Stimulated activated naive CD8-positive, alpha-beta T cell treated with anti-CD3 and anti-CD28 coated beads, Interleukin-15, amount 100 ng/mL, for 72 hours (primary cell): ENCODE data around the gene NUCB1.

ENCODE experiments used
- ATAC-seq: fragments of 150-1000 bp; cut with Tn5 transposase; 2 replicates; pipeline ENCODE4 v1.10.0; 2021; ENCODE audit warnings: mild to moderate bottlenecking, moderate library complexity
- DNase-seq, 2 donors: peaks; one replicate each; pipeline ENCODE4 v3.0.0; 2021 to 2022
- H3K27ac Mint-ChIP-seq, 2 donors: one replicate each; pipeline ENCODE4 v1.8.0; 2022; ENCODE audit warnings: mild to moderate bottlenecking in 2 of 2, mixed read lengths in 2 of 2, moderate library complexity in 2 of 2
- H3K27me3 Mint-ChIP-seq: one replicate; pipeline ENCODE4 v1.8.0; 2022; ENCODE audit warnings: mixed read lengths
- H3K4me1 Mint-ChIP-seq: one replicate; pipeline ENCODE4 v1.8.0; 2022; ENCODE audit warnings: mild to moderate bottlenecking, mixed read lengths
- H3K4me3 Mint-ChIP-seq, 2 donors: one replicate each; pipeline ENCODE4 v1.8.0; 2022; ENCODE audit warnings: mild to moderate bottlenecking in 2 of 2, mixed read lengths in 2 of 2, moderate library complexity in 1 of 2
- H3K9me3 Mint-ChIP-seq, 2 donors: one replicate each; pipeline ENCODE4 v1.8.0; 2022; ENCODE audit warnings: mixed read lengths in 2 of 2

The NUCB1 gene

DNA sequence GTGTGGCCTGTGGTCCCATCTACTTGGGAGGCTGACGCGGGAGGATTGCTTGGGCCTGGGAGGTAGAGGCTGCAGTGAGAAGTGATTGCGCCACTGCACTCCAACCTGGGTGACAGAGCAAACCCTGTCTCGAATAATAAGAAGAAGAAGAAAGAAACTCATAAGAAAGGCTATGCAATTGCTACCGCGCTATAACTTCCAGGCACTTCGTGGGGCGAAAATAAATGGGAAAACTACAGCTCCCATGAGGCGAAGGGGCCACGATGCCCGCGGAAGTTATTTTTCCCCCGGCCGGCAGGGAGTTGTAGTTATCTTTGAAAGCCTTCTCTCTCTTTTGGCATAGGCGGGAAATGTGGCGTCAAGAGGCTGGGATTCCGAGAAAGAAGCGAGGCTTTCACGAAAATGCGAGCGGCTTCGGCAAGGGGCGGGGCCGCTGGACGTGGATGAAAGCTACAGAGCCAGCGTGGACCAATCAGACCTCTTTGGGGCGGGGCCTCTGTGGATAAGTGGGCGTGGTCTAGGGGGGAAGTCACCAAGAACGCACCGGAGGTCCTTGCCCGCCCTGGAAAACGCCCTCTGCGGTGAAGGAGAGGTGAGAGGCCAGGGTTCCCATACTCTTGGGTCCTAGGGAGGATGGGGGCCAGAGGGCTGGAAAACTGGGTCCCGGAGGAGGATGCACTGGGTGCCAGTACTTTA is at the start of gene NUCB1:
Gene NUCB1, plus strand, starts transcription at position 532 of the 696 bp plus-strand sequence. CDS start 485 bp downstream, outside the sequence.
- ATAC-seq, result peak; percentile 93
- DNase-seq, result peak; percentile 99
- Mint-ChIP-seq H3K9me3 (no peaks in the 10 kb centered on the region), H3K27me3 (peaks cover 22% of the 10 kb centered on the region), H3K4me1 (peaks cover 58% of the 10 kb centered on the region), H3K27ac (peak within 1 kb of the TSS; percentile 95 to 98), H3K4me3 (peak within 1 kb of the TSS; percentile 92 to 94)

DNA sequence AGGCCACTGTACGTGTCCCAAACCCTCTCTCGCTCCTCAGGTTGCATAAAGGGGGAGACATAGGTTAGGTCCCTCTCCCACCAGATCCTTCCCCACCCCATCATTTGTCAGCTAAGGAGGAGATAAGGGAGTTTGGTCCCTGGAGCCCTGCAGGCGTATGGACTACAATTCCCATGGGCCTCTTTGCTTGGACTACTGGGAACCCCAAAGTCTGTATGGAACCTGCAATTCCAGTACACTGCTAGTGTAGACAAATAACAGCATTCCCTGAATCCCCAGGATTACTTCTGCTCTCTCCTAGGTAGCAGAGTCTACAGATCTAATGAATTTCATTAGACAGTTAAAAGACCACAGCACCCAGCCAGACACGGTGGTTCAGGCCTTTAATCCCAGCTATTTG is 47.8 kb upstream of the NUCB1 start:
- Mint-ChIP-seq H3K27me3 (no peaks in the 10 kb centered on the region), H3K9me3 (no peaks in the 10 kb centered on the region), H3K4me1 (no peaks in the 10 kb centered on the region), H3K27ac (no peak overlapping the region), H3K4me3 (no peak overlapping the region)
- ATAC-seq, result no peak
- DNase-seq, result no peak

- DNase-seq, result no peak
- Mint-ChIP-seq H3K9me3 (no peaks in the 10 kb centered on the region), H3K4me3 (no peak overlapping the region), H3K27me3 (no peaks in the 10 kb centered on the region), H3K27ac (no peak overlapping the region), H3K4me1 (peaks cover 2% of the 10 kb centered on the region)
- no peak for ATAC-seq
Measured at GRCh38 chr19:48853483-48853882, 46.6 kb upstream of the NUCB1 start.

DNA sequence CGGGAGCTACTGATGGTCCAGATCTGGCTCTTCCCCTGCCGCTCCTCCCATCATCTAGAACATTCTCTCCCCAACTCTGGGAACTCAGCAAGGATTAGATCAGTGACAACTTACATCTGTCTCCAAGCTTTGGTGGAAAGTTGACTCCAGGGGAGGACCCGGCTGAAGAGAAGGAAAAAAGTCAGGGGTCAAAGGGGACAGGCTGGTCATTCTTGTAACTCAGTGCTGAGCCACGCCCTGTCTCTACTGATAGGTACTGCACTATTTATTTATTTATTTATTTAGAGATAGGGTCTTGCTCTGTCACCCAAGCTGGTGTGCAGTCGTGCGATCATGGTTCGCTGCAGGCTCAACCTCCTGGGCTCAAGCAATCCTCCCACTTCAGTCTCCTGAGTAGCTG is 46.0 kb upstream of the NUCB1 start:
- H3K9me3 Mint-ChIP-seq, result no peaks in the 10 kb centered on the region
- ATAC-seq (no peak), DNase-seq (no peak)
- H3K27me3 Mint-ChIP-seq, result no peaks in the 10 kb centered on the region
- H3K4me3 Mint-ChIP-seq, result no peak overlapping the region
- H3K4me1 Mint-ChIP-seq, result peaks cover 9% of the 10 kb centered on the region
- no peak overlapping the region for H3K27ac Mint-ChIP-seq

- no peak for DNase-seq
- H3K9me3 Mint-ChIP-seq, result no peaks in the 10 kb centered on the region
Measured at GRCh38 chr19:48856921-48857320, 43.2 kb upstream of the NUCB1 start.

DNA sequence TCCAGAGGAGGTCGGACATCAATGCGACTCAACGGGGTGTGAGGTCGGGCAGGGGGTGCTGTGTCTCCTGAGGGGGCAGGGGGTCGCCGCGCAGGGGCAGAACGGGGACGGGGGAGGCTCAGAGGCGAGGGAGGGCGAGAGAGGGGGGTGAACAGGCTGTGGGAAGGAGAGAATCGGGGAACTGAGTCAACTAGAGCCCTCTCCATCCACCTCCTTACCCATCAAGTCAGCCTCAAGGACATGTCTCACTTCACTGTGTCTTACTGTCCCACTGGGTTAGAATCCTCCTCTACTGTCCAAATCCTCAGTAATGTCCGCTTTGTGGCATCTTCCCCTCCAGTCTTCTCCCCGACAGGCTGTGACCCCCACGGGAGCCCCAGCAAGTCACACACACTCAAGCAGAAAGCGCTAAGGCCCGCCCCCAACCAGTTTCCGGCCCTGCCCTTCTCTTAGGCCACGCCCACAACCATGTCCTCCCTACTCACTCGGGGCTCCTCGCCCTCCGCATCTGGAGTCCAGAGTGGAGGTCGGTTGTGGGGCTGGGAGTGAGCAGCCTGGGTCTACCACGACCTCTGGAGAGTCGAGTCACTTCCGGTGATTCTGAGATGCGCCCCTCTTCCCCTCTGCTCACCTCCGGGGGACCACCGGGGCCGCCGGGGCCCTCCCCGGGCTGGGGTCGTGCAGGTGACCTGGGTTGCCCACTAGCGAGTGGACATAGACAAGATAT is 41.0 kb upstream of the NUCB1 start:
- peak; percentile 94 for ATAC-seq
- Mint-ChIP-seq H3K4me1 (peaks cover 18% of the 10 kb centered on the region), H3K9me3 (no peaks in the 10 kb centered on the region), H3K27ac (peak overlapping the region; percentile 85 to 95), H3K27me3 (no peaks in the 10 kb centered on the region), H3K4me3 (peak overlapping the region; percentile 85 to 92)
- DNase-seq, result peak; percentile 75 to 86

More at GRCh38 chr19:48856921-48857320, 43.2 kb upstream of the NUCB1 start:
- Mint-ChIP-seq H3K4me1 (peaks cover 18% of the 10 kb centered on the region), H3K27ac (no peak overlapping the region), H3K27me3 (no peaks in the 10 kb centered on the region), H3K4me3 (no peak overlapping the region)
- no peak for ATAC-seq

DNA sequence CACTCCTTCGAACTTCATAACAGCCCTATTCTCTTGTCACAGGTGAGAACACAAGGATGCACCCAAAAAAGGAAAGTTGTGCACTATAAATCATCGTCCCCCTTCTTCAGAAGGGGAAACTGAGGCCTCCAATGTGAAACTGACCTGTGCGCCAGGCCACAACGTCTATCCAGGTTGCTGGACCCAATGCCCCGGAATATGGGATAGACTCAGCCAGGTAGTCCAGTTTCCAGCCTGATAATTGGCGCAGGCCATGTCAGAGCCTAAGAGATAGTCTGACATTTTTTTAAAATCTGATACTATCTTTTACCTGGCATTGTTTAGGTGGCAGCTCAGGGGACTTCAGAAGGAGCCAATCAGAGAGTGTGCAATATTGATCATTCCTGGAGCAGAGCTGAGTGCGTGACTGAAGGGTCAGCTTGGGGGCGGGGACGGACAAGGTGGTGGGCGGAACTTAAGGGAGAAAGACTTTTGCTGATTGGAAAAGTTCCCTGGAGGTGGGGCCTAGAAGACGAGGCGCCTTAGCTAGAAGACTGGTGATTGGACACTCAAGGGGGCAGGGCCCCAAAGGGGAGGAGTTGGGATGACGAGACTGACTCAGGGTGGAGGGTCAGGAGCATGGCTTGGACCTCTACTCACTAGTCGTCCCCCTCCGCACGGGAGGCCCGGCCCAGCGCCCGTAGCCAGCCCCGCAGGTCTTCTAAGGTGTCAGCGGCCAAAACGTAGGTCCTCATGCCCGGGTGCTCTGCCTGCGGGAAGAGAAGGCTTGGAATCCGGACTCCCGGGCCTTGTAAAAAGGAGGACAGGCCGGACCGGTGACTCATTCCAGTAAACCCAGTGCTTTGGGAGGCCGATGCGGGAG is 40.2 kb upstream of the NUCB1 start:
- Mint-ChIP-seq H3K4me1 (peaks cover 18% of the 10 kb centered on the region), H3K27ac (peak overlapping the region in 1 of 2 donors; percentile 7), H3K9me3 (no peaks in the 10 kb centered on the region), H3K4me3 (peak overlapping the region; percentile 85 to 92), H3K27me3 (no peaks in the 10 kb centered on the region)
- ATAC-seq, result no peak
- DNase-seq, result peak in 1 of 2 donors; percentile 32

DNA sequence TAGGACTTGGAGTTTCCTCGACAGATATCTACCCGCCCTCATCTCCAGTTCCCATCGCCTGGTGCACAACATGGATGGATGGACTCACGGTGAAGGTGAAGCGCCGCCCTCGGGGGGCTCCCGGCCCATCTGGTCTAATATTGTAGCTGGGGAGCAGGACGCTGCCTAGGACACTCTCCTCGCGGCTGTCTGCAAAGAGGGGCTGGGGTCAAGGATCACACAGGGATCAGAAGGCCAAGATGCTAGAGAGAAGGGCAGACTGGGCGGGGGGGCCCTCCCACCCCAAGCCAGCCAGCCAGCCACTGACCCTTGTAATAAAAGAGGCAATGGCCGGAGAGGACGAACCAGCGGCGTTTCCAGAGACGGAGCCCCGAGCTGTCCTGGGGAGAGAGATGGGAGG is 38.8 kb upstream of the NUCB1 start:
- Mint-ChIP-seq H3K27ac (no peak overlapping the region), H3K27me3 (no peaks in the 10 kb centered on the region), H3K4me3 (no peak overlapping the region), H3K9me3 (no peaks in the 10 kb centered on the region), H3K4me1 (peaks cover 18% of the 10 kb centered on the region)
- ATAC-seq (no peak), DNase-seq (no peak)

GRCh38 chr19:48862827-48863226 is 37.3 kb upstream of the NUCB1 start:
- Mint-ChIP-seq H3K27ac (no peak overlapping the region), H3K4me1 (peaks cover 23% of the 10 kb centered on the region), H3K4me3 (no peak overlapping the region), H3K27me3 (no peaks in the 10 kb centered on the region), H3K9me3 (no peaks in the 10 kb centered on the region)
- DNase-seq (no peak), ATAC-seq (no peak)

- no peak for ATAC-seq
- no peak for DNase-seq
- Mint-ChIP-seq H3K4me1 (peaks cover 16% of the 10 kb centered on the region), H3K27ac (no peak overlapping the region), H3K9me3 (no peaks in the 10 kb centered on the region), H3K4me3 (no peak overlapping the region), H3K27me3 (no peaks in the 10 kb centered on the region)
Measured at GRCh38 chr19:48866692-48867091, 33.4 kb upstream of the NUCB1 start.

DNA sequence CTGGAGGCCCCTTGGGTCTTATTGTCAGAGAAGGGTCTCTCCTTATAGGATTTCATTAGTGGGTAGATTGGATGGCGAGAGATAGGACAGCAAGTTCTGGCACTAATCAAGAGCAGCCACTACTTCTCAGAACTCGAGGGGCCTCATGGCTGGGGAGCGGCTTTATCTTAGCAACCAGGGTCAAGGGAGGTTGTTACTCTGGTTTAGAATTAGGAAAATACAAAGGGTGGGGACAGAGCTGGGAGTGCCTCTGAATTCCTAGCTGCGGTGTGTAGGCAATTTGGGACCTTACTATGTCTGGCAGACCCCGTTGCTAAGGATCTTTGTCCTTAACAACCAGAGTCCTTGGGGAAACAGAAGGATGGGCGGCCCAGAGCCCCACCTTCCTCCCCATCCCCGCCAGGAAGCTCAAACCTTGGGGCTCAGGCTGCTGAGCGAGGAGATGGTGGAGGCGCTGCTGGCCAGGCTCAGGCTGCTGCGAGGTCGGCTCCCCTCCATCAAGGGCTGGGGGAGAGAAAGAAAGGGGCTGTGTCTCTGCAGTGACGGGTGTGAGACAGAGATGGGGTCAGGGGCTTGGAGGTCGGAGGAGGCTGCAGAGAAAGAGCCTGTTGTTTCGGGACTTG is 32.9 kb upstream of the NUCB1 start:
- H3K9me3 Mint-ChIP-seq, result no peaks in the 10 kb centered on the region
- ATAC-seq (no peak), DNase-seq (no peak)
- peaks cover 18% of the 10 kb centered on the region for H3K4me1 Mint-ChIP-seq
- H3K27me3 Mint-ChIP-seq, result no peaks in the 10 kb centered on the region
- no peak overlapping the region for H3K4me3 Mint-ChIP-seq
- H3K27ac Mint-ChIP-seq, result no peak overlapping the region

DNA sequence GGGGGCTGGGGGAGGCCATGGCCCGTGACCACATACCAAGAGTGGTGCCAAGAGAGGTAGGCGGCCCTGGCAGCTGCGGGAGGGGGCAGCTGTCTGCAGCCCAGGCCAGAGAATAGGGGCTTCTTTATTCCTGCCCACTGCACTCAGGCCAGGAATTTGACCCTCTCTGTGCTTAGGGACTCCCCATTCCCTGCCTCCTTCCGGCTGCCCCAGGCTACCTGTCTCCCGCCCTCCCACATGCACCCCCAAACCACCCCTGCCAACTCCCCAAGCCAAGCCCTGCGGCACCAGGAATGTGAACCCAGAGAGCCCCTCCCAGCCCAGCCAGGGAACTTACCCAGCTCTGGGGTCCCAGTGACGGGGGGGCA is 32.4 kb upstream of the NUCB1 start:
- no peak for ATAC-seq
- Mint-ChIP-seq H3K27me3 (no peaks in the 10 kb centered on the region), H3K9me3 (no peaks in the 10 kb centered on the region), H3K4me3 (no peak overlapping the region), H3K4me1 (peaks cover 20% of the 10 kb centered on the region), H3K27ac (peak overlapping the region in 1 of 2 donors; percentile 35)
- DNase-seq, result no peak

- Mint-ChIP-seq H3K27ac (peak within 1 kb of the TSS in 1 of 2 donors; percentile 35), H3K4me1 (peaks cover 22% of the 10 kb centered on the region), H3K27me3 (no peaks in the 10 kb centered on the region), H3K4me3 (peak within 1 kb of the TSS in 1 of 2 donors; percentile 0), H3K9me3 (no peaks in the 10 kb centered on the region)
- DNase-seq (no peak), ATAC-seq (no peak)
Measured at GRCh38 chr19:48868114-48868886, 31.8 kb upstream of the NUCB1 start, which contains the start of gene PLEKHA4. Gene PLEKHA4 (minus strand): TSS chr19:48868617. CDS start chr19:48867620, 997 bp downstream.

DNA sequence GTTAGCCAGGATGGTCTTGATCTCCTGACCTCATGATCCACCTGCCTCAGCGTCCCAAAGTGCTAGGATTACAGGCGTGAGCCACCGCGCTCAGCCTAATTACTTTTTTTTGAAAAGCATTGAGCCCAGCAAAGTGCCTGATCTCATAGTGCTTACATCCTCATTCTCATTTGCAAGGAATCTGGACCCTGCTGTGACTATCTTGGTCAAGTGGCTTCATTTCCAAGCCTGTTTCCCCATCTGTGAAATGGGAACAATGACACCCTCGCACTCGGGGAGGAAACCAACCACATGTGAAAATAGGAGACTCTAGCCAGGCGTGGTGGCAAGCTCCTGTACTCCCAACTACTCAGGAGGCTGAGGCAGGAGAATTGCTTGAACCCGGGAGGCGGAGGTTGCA is 30.1 kb upstream of the NUCB1 start:
- Mint-ChIP-seq H3K4me1 (peaks cover 38% of the 10 kb centered on the region), H3K27ac (no peak overlapping the region), H3K4me3 (no peak overlapping the region), H3K9me3 (no peaks in the 10 kb centered on the region), H3K27me3 (no peaks in the 10 kb centered on the region)
- ATAC-seq (no peak), DNase-seq (no peak)
